Left ventricle myocardium inferior (tissue), 1 donor: Measurements from ENCODE around the gene ELMO1. TPM values are rescaled to one million over a fixed set of nuclear protein-coding genes. Genes with fewer than 3 reads are reported as not detected.
A peak's percentile ranks its signal among the peaks of the same experiment; 100 is the strongest.

ENCODE experiments used
- DNase-seq: peaks from one replicate; pipeline ENCODE4 v3.0.0-alpha.2; 2020
- H3K27ac ChIP-seq: fragments of 200-600 bp; replicated peaks from 2 replicates; pipeline ENCODE4 v1.8.0; 2021
- H3K27me3 ChIP-seq: fragments of 200-600 bp; 2 replicates; pipeline ENCODE4 v1.8.0; 2021; ENCODE audit warnings: low read depth
- H3K36me3 ChIP-seq: fragments of 200-600 bp; 2 replicates; pipeline ENCODE4 v1.8.0; 2021
- H3K4me1 ChIP-seq: fragments of 200-600 bp; 2 replicates; pipeline ENCODE4 v1.8.0; 2021
- H3K4me3 ChIP-seq: fragments of 200-600 bp; 2 replicates; pipeline ENCODE4 v1.8.0; 2021; ENCODE audit warnings: mild to moderate bottlenecking, moderate library complexity
- H3K9me3 ChIP-seq: fragments of 200-600 bp; replicated peaks from 2 replicates; pipeline ENCODE4 v1.8.0; 2021
- CTCF ChIP-seq: fragments of 200-600 bp; IDR thresholded peaks from 2 replicates; pipeline ENCODE4 v1.8.0; 2021; ENCODE audit warnings: antibody characterized with exemption, mild to moderate bottlenecking, borderline replicate concordance
- intact Hi-C: fragments of 100-400 bp; cut with micrococcal nuclease; formaldehyde crosslinking; loops from one replicate; pipeline ENCODE4 v1.11.0; 2022
- total RNA-seq: library from RNA; stranded (reverse); fragmentation: NEBNext Ultra II Directional; extraction: Animal tissue kit (Norgen Biotek cat#: 25700); gene quantifications from one replicate; pipeline ENCODE4 v1.2.1, GENCODE V29; 2021
- donor health status: DM: no; HTN: yes; CAD: no; lungs with severe emphysema.

Gene ELMO1
- total RNA-seq, 1 donor from 2014 or later = 10.0 TPM

DNA sequence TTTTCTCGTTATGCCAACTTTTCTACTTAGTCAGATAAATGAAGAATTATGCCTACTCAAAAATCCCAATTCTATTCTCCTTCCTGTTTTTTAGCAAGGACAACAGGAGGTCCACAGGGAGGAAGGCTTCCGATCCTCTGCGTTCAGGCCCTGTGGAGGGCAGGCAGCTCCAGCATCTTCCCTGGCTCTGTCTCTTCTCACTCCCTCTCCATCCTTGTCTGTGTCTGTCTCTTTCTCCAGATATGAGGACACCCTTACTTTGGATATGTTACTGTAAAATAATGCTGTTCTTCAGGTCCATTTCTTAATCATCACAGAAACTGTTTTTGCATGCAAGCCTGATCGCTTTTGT lies 166.6 kb downstream of the ELMO1 start:
- no peak for DNase-seq
- Histone ChIP-seq H3K36me3 (no peaks in the 10 kb centered on the region), H3K4me1 (peaks cover 68% of the 10 kb centered on the region), H3K27me3 (no peaks in the 10 kb centered on the region), H3K4me3 (no peak overlapping the region), H3K9me3 (no peaks in the 10 kb centered on the region), H3K27ac (peak overlapping the region; percentile 4)
- intact Hi-C loops = no loop called here
- TF ChIP-seq CTCF = no peak

DNA sequence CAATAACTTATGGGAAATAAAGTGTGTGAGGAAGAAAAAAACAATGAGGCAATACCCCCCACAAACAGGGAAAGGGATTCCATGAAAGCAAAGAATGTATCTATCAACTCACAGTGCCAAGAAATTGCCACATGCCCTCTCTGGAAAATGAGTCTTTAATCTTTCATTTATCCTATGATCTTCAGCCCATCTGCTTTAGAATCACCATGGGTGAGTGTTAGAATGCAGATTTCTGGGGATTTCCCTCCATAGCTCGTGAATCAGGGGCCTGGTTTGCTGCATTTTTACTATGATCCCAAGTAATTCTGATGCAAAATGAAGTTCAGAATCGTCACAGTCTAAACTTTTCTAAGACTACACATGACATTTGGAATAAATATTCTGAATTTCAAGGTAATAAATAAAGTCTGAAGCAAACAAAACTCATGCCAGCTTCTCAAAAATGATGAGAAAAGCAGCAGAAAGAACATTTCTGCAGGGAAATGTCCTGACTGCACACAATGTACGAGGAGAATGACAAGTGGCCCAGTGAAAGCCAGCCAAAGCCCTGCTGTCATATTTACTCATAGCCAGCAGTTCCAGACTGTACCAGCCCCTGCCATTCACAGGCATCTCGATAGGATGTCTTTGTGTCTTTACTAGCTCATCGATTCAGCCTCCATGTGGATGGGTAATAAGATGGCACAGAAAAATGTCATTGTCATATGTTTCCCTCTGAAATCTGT lies 167.1 kb downstream of the ELMO1 start:
- H3K27ac ChIP-seq = peak overlapping the region; percentile 4
- intact Hi-C loops = no loop called here
- H3K4me3 ChIP-seq = no peak overlapping the region
- H3K36me3 ChIP-seq = no peaks in the 10 kb centered on the region
- peaks cover 64% of the 10 kb centered on the region for H3K4me1 ChIP-seq
- H3K27me3 ChIP-seq = no peaks in the 10 kb centered on the region
- no peak for TF ChIP-seq CTCF
- no peak for DNase-seq
- H3K9me3 ChIP-seq = no peaks in the 10 kb centered on the region

DNA sequence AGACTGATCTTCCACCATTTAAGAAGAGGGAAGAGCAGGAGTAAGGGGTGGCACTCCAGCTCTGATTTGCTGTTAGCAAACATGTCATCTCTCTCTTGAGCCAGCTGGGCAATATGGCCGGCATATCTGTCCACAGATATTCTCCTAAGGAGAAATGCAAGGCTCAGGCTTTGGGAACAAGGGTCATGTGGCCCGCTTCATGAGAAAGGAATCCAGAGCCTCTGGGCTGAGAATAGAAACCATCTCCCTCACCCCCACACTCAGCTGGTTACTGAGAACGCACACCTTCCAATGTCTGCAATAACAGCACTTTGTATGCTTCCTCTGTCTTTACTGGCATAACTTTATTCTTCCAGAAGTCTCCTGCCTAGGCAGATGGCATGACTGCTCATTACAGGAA lies 171.2 kb downstream of the ELMO1 start:
- Histone ChIP-seq H3K4me1 (peaks cover 41% of the 10 kb centered on the region), H3K36me3 (no peaks in the 10 kb centered on the region), H3K4me3 (no peak overlapping the region), H3K9me3 (no peaks in the 10 kb centered on the region), H3K27ac (no peak overlapping the region), H3K27me3 (no peaks in the 10 kb centered on the region)
- no peak for DNase-seq
- no peak for TF ChIP-seq CTCF
- intact Hi-C loops = no loop called here

GRCh38 chr7:37275078-37275710 lies 173.5 kb downstream of the ELMO1 start:
- Histone ChIP-seq H3K9me3 (no peaks in the 10 kb centered on the region), H3K4me1 (peaks cover 26% of the 10 kb centered on the region), H3K36me3 (peaks cover 7% of the 10 kb centered on the region), H3K4me3 (no peak overlapping the region), H3K27me3 (no peaks in the 10 kb centered on the region), H3K27ac (no peak overlapping the region)
- TF ChIP-seq CTCF = no peak
- intact Hi-C loops = no loop called here
- no peak for DNase-seq

DNA sequence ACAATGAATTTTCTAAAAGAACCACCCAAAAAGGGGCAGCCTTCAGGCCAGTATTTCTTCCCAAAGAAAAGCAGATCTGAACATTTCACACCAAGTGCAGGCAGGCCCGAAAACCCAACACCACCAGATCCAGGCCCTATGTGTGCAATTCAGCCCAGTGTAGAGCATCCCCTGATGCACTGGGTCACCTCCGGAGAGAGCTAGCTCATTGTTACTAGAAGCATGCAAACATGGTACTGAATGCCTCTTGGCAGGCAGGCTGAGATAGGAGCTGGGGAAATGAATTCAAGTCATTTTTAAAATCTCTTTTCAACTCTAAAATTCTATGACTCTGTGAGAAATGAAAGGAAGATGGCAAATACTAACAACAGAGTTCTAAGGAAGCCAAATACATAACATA lies 174.8 kb downstream of the ELMO1 start:
- no peaks in the 10 kb centered on the region for H3K27me3 ChIP-seq
- H3K4me1 ChIP-seq = peaks cover 26% of the 10 kb centered on the region
- H3K4me3 ChIP-seq = no peak overlapping the region
- DNase-seq = no peak
- intact Hi-C loops = no loop called here
- H3K36me3 ChIP-seq = peaks cover 7% of the 10 kb centered on the region
- H3K27ac ChIP-seq = no peak overlapping the region
- H3K9me3 ChIP-seq = no peaks in the 10 kb centered on the region
- TF ChIP-seq CTCF = no peak
